CD8-positive, alpha-beta memory T cell (primary cell): ENCODE results near the gene ANO6. TPM values are rescaled to one million over a fixed set of nuclear protein-coding genes. Genes with fewer than 3 reads are reported as not detected.

Source experiments
- CTCF ChIA-PET: fragments of 350-600 bp; sonication (Branson Sonifier 250); formaldehyde crosslinking; loops from one replicate; lab custom pipeline; 2021; ENCODE audit warnings: antibody characterized with exemption; lab: Charles Lee
- POLR2A ChIA-PET: fragments of 350-600 bp; sonication (Branson Sonifier 250); formaldehyde crosslinking; loops from one replicate; lab custom pipeline; 2021; ENCODE audit warnings: antibody characterized with exemption; lab: Charles Lee
- DNase-seq, 5 donors: peaks; one replicate each; pipeline versions ENCODE4 v3.0.0 to v3.0.0-alpha.2; 2020 to 2022; ENCODE audit warnings: mixed read lengths in 1 of 5
- H3K27ac ChIP-seq: one replicate; pipeline ENCODE4 v1.7.0; 2013; ENCODE audit warnings: low read depth, mild to moderate bottlenecking, low read length, moderate library complexity
- H3K27me3 ChIP-seq: 2 replicates; pipeline ENCODE4 v1.7.0; 2013; ENCODE audit warnings: low read length, mild to moderate bottlenecking; ENCODE audit not compliant: insufficient read depth, poor library complexity, severe bottlenecking
- H3K36me3 ChIP-seq: 2 replicates; pipeline ENCODE4 v1.7.0; 2013; ENCODE audit warnings: mild to moderate bottlenecking, low read length, moderate library complexity; ENCODE audit not compliant: insufficient read depth
- H3K4me1 ChIP-seq: 2 replicates; pipeline ENCODE4 v1.7.0; 2013; ENCODE audit warnings: mild to moderate bottlenecking, low read length, moderate library complexity; ENCODE audit not compliant: insufficient read depth
- H3K4me3 ChIP-seq: 2 replicates; pipeline ENCODE4 v1.7.0; 2013; ENCODE audit warnings: mild to moderate bottlenecking, low read length
- H3K9me3 ChIP-seq: 2 replicates; pipeline ENCODE4 v1.7.0; 2013; ENCODE audit warnings: mild to moderate bottlenecking, low read length
- H3K27ac Mint-ChIP-seq, 8 donors: one replicate each; pipeline ENCODE4 v1.8.0; 2020 to 2021; ENCODE audit warnings: mixed read lengths in 8 of 8, mild to moderate bottlenecking in 6 of 8, inconsistent platforms in 3 of 8, moderate library complexity in 3 of 8
- H3K27me3 Mint-ChIP-seq, 2 donors: one replicate each; pipeline ENCODE4 v1.8.0; 2020 to 2021; ENCODE audit warnings: mixed read lengths in 2 of 2, mild to moderate bottlenecking in 1 of 2, moderate library complexity in 1 of 2
- H3K36me3 Mint-ChIP-seq, 3 donors: one replicate each; pipeline ENCODE4 v1.8.0; 2020 to 2021; ENCODE audit warnings: mixed read lengths in 3 of 3, inconsistent platforms in 1 of 3, mild to moderate bottlenecking in 1 of 3
- H3K4me1 Mint-ChIP-seq, 3 donors: one replicate each; pipeline ENCODE4 v1.8.0; 2020 to 2021; ENCODE audit warnings: mixed read lengths in 3 of 3, inconsistent platforms in 1 of 3, mild to moderate bottlenecking in 1 of 3
- H3K4me3 Mint-ChIP-seq, 7 donors: one replicate each; pipeline ENCODE4 v1.8.0; 2020 to 2021; ENCODE audit warnings: mixed read lengths in 7 of 7, mild to moderate bottlenecking in 6 of 7, moderate library complexity in 4 of 7, inconsistent platforms in 2 of 7
- H3K9me3 Mint-ChIP-seq, 5 donors: one replicate each; pipeline ENCODE4 v1.8.0; 2020 to 2022; ENCODE audit warnings: mixed read lengths in 5 of 5, mild to moderate bottlenecking in 3 of 5, moderate library complexity in 2 of 5, inconsistent platforms in 1 of 5
- polyA plus RNA-seq: library from polyadenylated mRNA; unstranded; fragments of 300-500 nt; fragmentation: Illumina TruSeq; gene quantifications from one replicate; pipeline ENCODE4 v1.2.3, GENCODE V29; 2021
- total RNA-seq, 2 experiments: library from RNA; stranded (reverse); gene quantifications; one replicate each; pipeline ENCODE4 v1.2.3, GENCODE V29; 2021

ANO6 gene
- total and polyA plus RNA-seq, 3 experiments from 2014 or later, result 19.7 to 26.1 (median 20.0) TPM

DNA sequence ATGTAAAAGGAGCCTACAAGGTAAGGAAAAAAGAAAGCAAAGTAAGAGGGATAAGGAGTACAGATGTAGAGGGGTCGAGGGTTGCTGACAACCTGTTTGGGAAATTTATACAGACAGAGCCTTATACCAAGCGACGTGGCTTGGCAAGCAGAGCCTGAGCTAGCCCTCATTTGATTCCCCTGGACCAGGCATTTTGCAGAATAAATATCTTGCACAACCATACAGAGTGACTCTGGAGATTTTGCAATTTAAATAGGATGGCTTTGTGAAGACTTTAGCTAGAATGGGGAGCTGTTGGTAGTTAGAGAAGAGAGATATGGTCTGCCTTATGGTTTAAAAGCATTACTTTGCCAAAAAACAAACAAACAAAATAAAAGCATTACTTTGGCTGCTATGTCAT lies 11.1 kb upstream of the ANO6 start:
- H3K9me3 Mint-ChIP-seq, result no peaks in the 10 kb centered on the region
- DNase-seq, result no peak
- H3K27ac Mint-ChIP-seq, result no peak overlapping the region
- H3K4me1 Mint-ChIP-seq, result peaks cover 13 to 19% (median 15%) of the 10 kb centered on the region in 3 donors
- POLR2A ChIA-PET, result no interaction called here
- Histone ChIP-seq H3K27me3 (no peaks in the 10 kb centered on the region), H3K9me3 (no peaks in the 10 kb centered on the region), H3K4me1 (peaks cover 27% of the 10 kb centered on the region), H3K27ac (no peak overlapping the region), H3K4me3 (no peak overlapping the region), H3K36me3 (no peaks in the 10 kb centered on the region)
- H3K4me3 Mint-ChIP-seq, result no peak overlapping the region
- H3K36me3 Mint-ChIP-seq, result no peaks in the 10 kb centered on the region
- no peaks in the 10 kb centered on the region for H3K27me3 Mint-ChIP-seq
- CTCF ChIA-PET, result no interaction called here

DNA sequence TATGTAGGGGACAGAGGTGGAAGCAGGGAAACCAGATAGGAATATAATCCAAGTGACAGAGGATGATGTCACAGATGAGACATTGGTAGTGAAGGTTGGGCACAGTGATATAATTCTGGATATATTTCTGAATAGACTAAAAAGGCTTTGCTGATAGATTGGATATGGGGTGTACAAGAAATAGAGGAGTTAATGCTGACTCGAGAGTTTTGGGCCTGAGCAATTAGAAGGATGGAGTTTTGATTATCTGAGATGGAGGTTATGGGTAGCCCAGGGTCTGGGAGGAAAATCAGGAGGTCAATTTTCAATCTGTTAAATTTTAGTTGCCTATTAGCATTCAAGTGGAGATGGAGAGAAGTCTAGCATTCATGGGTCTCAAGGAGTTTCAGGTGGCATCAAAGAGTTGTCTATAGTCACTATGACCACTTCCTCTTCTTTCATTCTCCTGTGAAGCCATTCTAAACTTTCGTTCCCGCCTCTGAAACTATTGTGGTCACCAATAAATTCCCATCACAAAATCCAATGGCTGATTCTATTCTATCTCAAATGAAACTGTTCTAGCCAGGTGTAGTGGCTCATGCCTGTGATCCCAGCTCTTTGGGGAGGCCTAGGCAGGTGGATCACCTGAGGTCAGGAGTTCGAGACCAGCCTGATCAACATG lies 10.6 kb upstream of the ANO6 start:
- peaks cover 22% of the 10 kb centered on the region for H3K4me1 ChIP-seq
- H3K36me3 ChIP-seq, result no peaks in the 10 kb centered on the region
- Mint-ChIP-seq H3K36me3 (no peaks in the 10 kb centered on the region), H3K4me1 (peaks cover 9 to 14% (median 10%) of the 10 kb centered on the region in 3 donors), H3K4me3 (no peak overlapping the region), H3K27ac (no peak overlapping the region), H3K9me3 (no peaks in the 10 kb centered on the region), H3K27me3 (no peaks in the 10 kb centered on the region)
- H3K27ac ChIP-seq, result no peak overlapping the region
- no peaks in the 10 kb centered on the region for H3K9me3 ChIP-seq
- no peak overlapping the region for H3K4me3 ChIP-seq
- ChIA-PET POLR2A (no interaction called here), CTCF (no interaction called here)
- DNase-seq, result no peak
- no peaks in the 10 kb centered on the region for H3K27me3 ChIP-seq

DNA sequence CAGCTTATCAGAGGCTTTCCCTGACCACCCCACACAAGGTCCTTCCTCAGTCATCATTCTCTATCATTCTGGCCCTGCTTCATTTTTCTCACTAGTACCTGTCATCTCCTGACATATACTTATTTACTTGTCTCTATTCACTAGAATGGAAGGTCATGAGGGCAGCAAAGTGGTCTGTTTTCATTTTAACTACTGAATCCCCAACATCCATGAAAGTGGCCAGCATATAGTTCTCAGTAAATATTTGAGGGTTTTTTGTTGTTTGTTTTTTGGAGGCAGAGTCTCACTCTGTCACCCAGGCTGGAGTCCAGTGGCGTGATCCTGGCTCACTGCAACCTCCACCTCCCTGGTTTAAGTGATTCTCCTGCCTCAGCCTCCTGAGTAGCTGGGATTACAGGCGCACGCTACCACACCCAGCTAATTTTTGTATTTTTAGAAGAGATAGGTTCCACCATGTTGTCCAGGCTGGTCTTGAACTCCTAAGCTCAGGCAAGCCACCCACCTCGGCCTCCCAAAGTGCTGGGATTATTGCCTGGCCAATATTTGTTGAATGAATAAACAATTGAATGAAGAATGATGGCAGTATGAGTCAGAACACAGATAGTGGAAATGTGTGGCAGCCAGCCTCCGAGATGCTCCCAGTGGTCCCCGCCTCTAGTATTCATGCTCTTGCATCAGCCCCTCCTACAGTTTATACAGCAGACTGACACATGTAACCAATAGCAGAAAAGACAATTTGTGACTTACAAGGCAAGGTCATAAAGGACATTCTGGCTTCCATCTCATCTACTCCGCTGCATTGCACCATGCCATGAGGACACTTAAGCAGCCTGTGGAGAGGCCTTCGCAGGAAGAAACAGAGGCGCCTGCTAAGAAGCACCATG lies 7.0 kb upstream of the ANO6 start:
- H3K4me3 ChIP-seq, result no peak overlapping the region
- peaks cover 13% of the 10 kb centered on the region for H3K4me1 ChIP-seq
- POLR2A ChIA-PET, result no interaction called here
- Mint-ChIP-seq H3K27me3 (no peaks in the 10 kb centered on the region), H3K4me1 (peaks cover 3 to 6% (median 5%) of the 10 kb centered on the region in 3 donors), H3K9me3 (no peaks in the 10 kb centered on the region), H3K4me3 (no peak overlapping the region), H3K27ac (no peak overlapping the region), H3K36me3 (no peaks in the 10 kb centered on the region)
- no peak for DNase-seq
- no peak overlapping the region for H3K27ac ChIP-seq
- no peaks in the 10 kb centered on the region for H3K27me3 ChIP-seq
- CTCF ChIA-PET, result no interaction called here
- no peaks in the 10 kb centered on the region for H3K36me3 ChIP-seq
- H3K9me3 ChIP-seq, result no peaks in the 10 kb centered on the region

DNA sequence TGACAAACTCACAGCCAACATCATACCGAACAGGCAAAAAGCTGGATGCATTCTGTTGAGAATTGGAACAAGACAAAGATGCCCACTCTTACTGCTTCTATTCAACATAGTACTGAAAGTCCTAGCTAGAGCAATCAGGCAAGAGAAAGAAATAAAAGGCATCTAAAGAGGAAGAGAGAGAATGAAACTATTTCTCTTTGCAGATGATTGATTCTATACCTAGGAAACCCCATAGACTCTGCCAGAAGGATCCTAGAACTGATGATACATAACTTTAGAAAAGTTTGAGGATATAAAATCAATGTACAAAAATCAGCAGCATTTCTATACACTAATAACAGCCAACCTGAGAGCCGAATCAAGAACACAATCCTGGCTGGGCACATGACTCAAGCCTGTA lies 6.1 kb upstream of the ANO6 start:
- Mint-ChIP-seq H3K27me3 (no peaks in the 10 kb centered on the region), H3K36me3 (no peaks in the 10 kb centered on the region), H3K9me3 (no peaks in the 10 kb centered on the region), H3K27ac (no peak overlapping the region), H3K4me3 (no peak overlapping the region), H3K4me1 (peaks cover 9 to 14% (median 14%) of the 10 kb centered on the region in 3 donors)
- POLR2A ChIA-PET, result no interaction called here
- Histone ChIP-seq H3K36me3 (no peaks in the 10 kb centered on the region), H3K4me3 (no peak overlapping the region), H3K27me3 (no peaks in the 10 kb centered on the region), H3K4me1 (peaks cover 13% of the 10 kb centered on the region), H3K9me3 (no peaks in the 10 kb centered on the region), H3K27ac (no peak overlapping the region)
- CTCF ChIA-PET, result no interaction called here
- DNase-seq, result no peak

DNA sequence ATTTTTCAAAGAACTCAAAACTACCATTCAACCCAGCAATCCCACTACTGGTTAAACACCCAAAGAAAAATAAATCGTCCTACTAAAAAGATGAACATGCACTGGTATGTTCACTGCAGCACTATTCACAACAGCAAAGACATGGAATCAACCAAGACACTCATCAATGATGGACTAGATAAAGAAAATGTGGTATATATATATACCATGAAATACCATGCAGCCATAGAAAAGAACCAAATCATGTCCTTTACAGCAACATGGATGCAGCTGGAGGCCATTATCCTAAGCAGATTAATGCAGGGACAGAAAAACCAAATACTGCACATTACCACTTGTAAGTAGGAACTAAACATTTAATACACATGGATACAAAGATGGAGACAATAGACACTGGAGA lies 3.8 kb upstream of the ANO6 start:
- H3K4me1 Mint-ChIP-seq, result peaks cover 20 to 26% (median 24%) of the 10 kb centered on the region in 3 donors
- peak overlapping the region in 1 of 7 donors; percentile 57 for H3K4me3 Mint-ChIP-seq
- Histone ChIP-seq H3K36me3 (no peaks in the 10 kb centered on the region), H3K27ac (no peak overlapping the region), H3K9me3 (no peaks in the 10 kb centered on the region), H3K27me3 (no peaks in the 10 kb centered on the region), H3K4me1 (peaks cover 3% of the 10 kb centered on the region), H3K4me3 (no peak overlapping the region)
- no peaks in the 10 kb centered on the region for H3K9me3 Mint-ChIP-seq
- ChIA-PET POLR2A (no interaction called here), CTCF (interaction anchor here (1.5 kb wide), 1 partner anchor 9 kb away, joined by 3 read pairs; no protein-coding TSS in a partner anchor)
- DNase-seq, result no peak
- H3K27me3 Mint-ChIP-seq, result peaks cover 0 to 1% of the 10 kb centered on the region in 2 donors
- H3K27ac Mint-ChIP-seq, result no peak overlapping the region
- H3K36me3 Mint-ChIP-seq, result peaks cover 0 to 10% (median 0%) of the 10 kb centered on the region in 3 donors

DNA sequence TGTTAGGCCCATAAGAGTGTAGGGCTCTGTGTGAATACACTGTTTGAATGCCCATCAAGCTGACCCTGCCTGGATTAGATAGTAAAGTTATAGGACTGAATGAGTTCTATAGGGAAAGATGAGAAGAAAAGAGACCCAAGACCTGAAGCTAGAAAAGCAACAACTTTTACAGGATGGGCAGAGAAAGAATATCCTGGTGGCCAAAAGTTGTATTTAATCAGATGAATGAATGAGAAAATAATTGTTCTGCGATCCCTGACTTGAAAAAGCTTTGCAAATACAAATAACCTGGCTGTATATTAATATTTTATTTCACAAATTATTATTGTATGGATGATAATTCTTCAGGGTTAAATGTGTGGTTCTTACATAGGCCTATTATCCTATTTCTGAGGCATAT lies 2.8 kb upstream of the ANO6 start:
- no peak for DNase-seq
- peaks cover 0 to 10% (median 0%) of the 10 kb centered on the region in 3 donors for H3K36me3 Mint-ChIP-seq
- peaks cover 31 to 36% (median 35%) of the 10 kb centered on the region in 3 donors for H3K4me1 Mint-ChIP-seq
- H3K4me3 ChIP-seq, result no peak overlapping the region
- ChIA-PET CTCF (interaction anchor here (1.5 kb wide), 1 partner anchor 8 kb away, joined by 3 read pairs; no protein-coding TSS in a partner anchor), POLR2A (no interaction called here)
- H3K9me3 ChIP-seq, result no peaks in the 10 kb centered on the region
- no peaks in the 10 kb centered on the region for H3K27me3 ChIP-seq
- no peaks in the 10 kb centered on the region for H3K9me3 Mint-ChIP-seq
- no peak overlapping the region for H3K27ac ChIP-seq
- H3K27me3 Mint-ChIP-seq, result peaks cover 0 to 1% of the 10 kb centered on the region in 2 donors
- peaks cover 13% of the 10 kb centered on the region for H3K4me1 ChIP-seq
- H3K4me3 Mint-ChIP-seq, result peak overlapping the region in 2 of 7 donors; percentile 8 to 31
- peak overlapping the region in 1 of 8 donors; percentile 44 for H3K27ac Mint-ChIP-seq
- H3K36me3 ChIP-seq, result no peaks in the 10 kb centered on the region

DNA sequence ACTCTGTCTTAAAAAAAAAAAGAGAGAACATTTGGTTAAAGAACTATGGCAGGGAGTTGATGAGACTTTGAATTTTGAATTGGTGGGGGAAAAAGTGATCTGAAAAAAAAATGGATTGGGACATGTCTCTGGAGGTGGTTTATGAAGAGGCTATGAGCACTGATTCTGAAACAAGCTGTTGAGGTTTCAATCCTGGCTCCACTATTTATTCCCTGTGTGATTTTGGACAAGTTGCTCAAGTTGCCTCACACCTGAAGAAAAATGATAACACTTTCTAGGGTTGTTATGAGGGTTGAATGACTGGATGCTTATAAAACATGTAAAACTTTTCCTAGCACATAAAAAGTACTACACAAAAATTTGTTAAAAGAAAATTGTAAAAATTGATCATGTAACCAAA lies 1.8 kb upstream of the ANO6 start:
- ChIA-PET POLR2A (no interaction called here), CTCF (interaction anchor here (1.6 kb wide), 1 partner anchor 13 kb away, joined by 3 read pairs; no protein-coding TSS in a partner anchor)
- peaks cover 38 to 46% (median 43%) of the 10 kb centered on the region in 3 donors for H3K4me1 Mint-ChIP-seq
- no peak for DNase-seq
- H3K27me3 Mint-ChIP-seq, result peaks cover 0 to 1% of the 10 kb centered on the region in 2 donors
- H3K36me3 ChIP-seq, result no peaks in the 10 kb centered on the region
- H3K36me3 Mint-ChIP-seq, result peaks cover 0 to 10% (median 0%) of the 10 kb centered on the region in 3 donors
- no peak overlapping the region for H3K27ac ChIP-seq
- no peak overlapping the region for H3K4me3 ChIP-seq
- no peaks in the 10 kb centered on the region for H3K9me3 ChIP-seq
- no peaks in the 10 kb centered on the region for H3K27me3 ChIP-seq
- peak overlapping the region in 5 of 7 donors; percentile 23 to 92 (median 49) for H3K4me3 Mint-ChIP-seq
- peaks cover 21% of the 10 kb centered on the region for H3K4me1 ChIP-seq
- peak overlapping the region in 4 of 8 donors; percentile 31 to 97 (median 92) for H3K27ac Mint-ChIP-seq
- no peaks in the 10 kb centered on the region for H3K9me3 Mint-ChIP-seq
